HG03565 (cell line): Measurements from ENCODE around the gene CARD16.
"Not testable (repeated sequence)": the region's sequence is repeated elsewhere in the genome, so short reads cannot be mapped to it uniquely, and the experiment has no call there.

Source experiments
- ATAC-seq: cut with Tn5 transposase; IDR thresholded peaks from one replicate; pipeline ENCODE4 v1.9.1; 2021; ENCODE audit warnings: mild to moderate bottlenecking, moderate library complexity; ENCODE audit not compliant: unreplicated experiment

CARD16 gene

DNA sequence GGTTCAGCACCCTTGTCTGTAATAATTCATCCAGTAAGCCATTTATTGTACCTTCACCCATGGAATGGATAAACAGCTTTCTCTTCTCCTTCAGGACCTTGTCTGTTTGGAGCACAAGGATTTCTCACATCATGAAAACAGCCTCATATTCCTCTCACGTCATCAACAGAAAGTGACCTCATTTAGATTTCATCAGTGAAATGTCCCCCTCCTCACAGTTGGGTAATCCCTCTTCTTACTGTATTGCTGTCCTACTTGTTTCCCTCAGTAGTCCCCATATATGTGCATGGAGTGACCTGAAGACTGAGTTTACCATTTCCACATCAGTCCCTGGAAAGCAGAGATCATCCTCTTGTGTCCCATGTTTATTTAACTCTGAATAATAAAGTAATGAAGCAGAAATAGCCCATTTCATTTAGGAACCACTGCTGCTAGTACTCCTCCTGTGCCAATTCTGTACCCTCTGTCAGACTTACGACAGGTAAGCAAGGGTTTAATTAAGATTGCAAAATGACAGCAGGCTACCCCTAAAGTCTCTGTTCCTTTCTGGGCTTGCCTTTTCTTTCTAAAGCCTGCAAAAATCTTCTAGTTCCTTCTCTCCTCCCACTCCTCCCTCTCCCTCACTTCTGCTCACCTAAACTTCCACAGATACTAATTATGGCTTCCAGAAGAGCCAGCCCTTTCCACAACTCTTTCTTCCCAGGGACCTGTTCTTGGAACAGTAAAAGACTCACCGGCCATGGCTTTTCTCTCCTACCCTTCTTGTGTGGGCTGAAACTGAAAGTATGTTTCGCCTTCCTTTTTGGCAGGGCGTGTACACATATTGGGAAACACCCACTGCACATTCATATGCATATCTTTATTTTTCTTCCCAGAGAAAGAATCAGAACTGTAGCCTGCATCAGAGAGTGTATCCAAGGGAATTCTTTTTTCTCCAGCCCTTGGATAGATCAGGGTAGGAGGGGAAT, at the start of gene CARD16:
Gene CARD16, minus strand, starts transcription at position 779 of the 968 bp plus-strand sequence. Its CDS starts 38 bp downstream, at position 741.
- peak; percentile 98 for ATAC-seq

DNA sequence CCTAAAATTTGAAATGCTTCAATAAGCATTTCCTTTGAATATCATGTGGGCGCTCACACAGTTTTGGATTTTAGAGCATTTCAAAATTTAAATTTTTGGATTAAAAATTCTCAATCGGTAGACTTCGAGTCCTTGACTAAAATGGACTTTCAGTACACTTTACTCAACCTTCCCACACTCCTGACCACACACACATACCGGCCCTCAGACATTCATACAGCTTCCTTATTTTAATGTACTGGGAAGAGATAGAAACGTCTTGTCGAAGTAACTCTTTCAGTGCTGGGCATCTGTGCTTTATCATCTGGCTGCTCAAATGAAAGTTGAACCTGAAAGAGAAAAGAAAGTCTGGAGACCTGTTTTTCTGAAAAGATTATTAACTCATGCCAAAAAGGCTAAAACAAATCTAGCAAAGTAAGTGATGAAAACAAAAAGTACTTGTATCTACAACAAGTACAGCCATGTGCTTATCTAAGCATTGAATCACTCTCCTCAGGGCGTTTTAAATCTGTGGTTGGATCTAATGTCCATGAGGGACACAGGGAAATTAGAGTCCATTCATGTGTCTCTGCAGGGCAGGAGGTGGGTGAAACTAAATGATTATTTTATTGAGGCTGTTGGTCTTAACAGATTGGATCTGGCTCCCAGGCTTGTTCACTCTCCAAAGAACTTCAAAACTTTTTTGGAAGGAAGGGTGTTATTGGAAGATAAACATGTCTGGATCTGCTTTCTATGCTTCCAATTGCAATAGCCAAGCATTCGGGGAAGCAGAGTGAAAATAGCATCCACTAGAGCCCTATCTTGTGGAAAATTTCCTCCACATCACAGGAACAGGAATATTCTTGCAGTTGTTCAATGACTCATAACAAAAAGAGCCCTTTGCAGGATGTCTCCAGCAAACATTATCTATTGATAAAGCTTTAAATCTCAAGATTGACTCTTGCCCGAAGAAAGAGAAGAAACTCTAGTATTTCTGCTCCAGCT, 47.4 kb upstream of the CARD16 start:
- no peak for ATAC-seq

DNA sequence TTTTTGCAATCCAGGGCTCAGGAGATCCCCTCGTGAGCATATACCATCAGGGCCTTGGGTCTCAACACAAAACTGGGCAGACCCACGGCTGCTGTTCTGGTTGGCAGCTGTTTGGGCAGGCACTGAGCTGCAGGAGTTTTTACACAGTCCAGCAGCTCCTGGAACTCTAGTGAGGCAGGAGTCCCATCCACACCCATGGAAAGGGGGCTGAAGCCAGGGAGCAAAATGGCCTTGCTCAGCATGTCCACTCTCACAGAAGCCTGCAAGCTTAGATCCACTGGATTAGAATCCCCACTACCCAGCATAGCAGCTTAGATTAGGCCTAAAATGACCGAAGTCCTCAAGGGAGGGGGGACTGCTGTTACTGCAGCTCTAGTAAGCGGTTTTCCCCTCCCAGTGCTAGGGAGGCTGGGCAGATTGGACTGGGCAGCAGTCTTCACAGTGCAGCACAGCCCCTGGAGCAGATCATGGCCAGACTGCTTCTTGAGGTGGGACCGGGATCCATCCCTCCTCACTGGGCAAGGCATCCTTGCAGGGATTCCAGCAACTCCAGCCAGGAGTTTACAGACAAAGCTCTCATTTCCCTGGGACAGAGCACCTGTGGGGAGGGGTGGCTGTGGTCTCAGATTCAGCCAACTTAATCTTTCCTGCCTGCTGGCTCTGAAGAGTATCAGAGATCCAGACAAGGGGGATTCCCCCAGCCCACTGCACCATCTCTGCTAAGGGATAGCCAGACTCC, 36.4 kb upstream of the CARD16 start:
- no peak for ATAC-seq

DNA sequence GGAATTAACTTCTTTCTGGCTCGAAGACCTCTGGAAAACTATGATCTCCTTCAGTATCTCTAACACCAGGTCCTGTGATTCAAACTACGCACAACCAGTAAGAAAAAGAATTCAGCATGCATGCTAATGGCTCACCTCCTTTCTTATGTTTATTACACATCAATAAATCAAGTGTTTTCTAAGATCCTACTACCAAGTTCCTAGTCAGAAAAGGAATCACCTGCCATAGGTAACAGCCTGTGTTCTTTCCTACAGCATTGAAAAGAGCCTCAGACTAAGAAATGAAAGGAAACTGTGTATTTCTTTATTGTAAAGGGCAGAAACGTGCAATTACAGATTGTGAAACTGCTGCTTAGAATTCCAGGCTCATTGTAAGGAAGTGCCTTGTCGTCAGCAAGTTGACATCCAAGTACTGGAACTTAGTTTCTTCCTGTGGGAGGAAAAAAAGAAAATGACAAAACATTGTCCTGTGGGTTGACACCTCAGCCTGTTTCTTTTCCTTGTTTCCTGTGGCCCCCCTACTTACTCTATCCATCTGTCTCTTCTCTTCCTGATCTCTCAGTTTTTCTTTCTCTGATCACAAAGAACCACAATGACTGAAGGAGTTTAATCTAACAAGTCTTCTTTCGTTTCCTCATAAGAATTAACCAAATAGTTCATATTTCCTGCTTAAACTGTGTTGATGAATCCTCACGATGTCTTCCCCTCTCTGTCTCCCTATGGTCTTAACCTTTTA, 35.2 kb upstream of the CARD16 start:
- ATAC-seq: not testable (repeated sequence)

DNA sequence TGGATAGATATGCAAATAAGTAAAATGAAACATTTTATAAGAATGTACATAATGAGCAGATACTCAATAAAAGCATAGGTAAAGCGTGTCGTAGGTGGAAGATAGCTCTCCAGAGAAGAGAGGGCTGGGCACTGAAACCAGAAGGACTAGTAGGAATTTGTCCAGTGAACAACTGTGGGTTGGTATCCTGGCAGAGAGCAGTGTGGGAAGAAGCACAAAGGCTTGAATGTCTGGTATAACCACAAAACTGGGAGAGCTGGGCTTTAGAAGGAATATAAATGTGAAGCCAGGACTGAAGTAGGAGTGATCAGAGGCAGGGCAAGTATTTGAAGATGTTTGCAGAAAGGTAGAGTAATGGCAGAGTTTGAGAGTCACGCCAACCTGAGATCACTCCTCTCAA, 33.1 kb upstream of the CARD16 start:
- ATAC-seq: no peak

DNA sequence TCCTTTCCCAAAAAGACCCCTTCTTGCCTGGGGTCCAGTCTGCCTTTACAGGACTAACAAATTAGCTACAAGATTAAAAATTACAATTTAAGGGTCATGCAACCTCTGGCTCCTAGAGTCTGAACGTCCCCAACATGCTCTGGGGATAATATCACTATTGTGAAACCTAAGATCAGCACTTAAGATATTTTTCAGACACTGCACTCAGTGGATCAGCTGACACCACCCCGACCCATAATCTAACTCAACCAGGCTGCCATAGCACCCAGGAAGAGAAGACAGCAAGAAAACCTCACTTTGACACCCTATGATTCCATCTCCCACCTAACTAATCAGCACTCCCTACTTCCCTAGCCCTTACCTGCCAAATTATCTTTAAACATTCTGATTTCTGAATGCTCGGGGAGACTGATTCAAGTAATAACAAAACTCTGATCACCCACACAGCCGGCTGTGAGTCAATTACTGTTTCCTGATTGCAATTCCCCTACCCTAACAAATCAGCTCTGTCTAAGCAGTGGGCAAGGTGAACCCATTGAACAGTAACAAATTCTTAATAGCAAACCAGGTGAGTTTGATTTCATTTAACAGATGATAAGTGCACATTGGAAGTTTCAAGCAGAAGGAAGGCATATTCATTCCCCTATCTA, 32.1 kb upstream of the CARD16 start:
- ATAC-seq: peak; percentile 76

DNA sequence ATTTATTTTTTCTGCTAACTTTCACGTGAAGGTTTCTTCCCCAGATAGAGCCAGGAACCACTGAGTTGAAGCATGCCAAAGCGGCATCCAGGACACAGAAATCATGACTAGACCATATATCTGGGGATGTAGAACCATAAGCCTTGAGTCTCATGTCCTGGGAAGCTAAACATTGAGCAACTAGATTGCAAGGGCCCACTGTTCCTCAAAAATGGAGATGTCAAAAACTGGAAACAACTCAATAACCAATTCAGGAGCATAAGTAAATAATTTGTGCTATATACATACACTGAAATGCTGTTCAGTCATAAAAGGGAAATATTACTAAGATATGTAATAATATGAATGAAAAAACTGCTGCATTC, 29.0 kb upstream of the CARD16 start:
- ATAC-seq: no peak

DNA sequence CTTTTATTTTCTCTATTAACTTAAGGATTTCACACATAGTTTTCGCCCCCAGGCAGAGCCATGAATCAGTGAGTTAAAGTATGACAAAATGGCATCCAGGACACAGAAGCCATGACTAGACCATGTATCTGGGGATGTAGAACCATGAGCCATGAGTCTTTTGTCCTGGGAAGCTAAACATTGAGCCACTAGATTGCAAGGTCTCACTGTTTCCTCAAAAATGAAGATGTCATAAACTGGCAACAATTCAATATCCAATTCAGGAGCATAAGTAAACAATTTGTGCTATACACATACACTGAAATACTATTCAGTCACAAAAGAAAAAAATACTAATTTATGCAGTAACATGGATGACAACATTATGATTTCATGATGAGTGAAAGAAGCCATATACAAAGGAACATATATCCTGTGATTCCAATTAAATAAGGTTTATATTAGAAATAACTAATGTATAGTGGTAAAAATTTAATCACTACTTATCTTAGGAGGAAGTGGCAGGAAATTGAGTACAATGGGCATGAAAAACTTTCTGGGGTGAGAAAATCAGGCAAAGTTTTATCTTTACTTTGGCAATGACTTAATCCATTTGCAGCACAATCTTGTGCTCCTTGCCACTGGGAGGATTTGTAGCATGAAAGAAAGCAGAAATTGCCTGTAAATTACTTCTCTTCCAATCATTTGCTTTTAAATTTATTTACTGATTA, 28.5 kb upstream of the CARD16 start:
- ATAC-seq: no peak

DNA sequence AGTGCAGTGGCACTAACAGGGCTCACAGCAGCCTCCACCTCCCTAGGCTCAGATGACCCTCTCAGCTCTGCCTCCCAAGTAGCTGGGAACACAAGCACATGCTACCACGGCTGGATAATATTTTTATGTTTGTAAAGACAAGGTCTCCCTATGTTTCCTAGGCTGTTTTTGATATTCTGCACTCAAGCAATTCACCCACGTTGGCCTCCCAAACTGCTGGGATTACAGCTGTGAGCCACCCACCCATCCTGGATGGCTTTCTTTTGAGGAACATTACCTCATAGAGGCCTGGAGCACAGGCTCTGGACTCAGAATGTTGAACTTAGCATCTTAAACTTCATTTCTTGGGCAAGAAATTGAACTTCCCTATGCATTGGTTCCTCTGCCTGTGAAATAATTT, 26.9 kb upstream of the CARD16 start:
- ATAC-seq: not testable (repeated sequence)

DNA sequence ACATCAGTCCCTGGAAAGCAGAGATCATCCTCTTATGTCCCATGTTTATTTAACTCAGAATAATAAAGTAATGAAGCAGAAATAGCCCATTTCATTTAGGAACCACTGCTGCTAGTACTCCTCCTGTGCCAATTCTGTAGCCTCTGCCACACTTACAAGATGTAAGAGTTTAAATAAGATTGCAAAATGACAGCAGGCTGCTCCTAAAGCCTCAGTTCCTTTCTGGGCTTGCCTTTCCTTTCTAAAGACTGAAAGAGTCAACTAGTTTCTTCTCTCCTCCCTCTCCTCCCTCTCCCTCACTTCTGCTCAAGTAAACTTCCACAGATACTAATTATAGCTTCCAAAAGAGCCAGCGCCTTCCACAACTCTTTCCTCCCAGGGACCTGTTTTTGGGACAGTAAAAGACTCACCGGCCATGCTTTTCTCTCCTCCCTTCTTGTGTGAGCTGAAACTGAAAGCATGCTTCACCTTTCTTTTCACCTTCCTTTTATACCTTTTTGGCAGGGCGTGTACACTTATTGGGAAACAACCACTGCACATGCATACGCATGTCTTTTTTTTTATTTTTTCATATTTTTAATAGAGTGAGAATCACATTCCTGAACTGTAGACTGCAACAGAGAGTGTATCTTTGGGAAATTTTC, 26.1 kb upstream of the CARD16 start:
- no peak for ATAC-seq

DNA sequence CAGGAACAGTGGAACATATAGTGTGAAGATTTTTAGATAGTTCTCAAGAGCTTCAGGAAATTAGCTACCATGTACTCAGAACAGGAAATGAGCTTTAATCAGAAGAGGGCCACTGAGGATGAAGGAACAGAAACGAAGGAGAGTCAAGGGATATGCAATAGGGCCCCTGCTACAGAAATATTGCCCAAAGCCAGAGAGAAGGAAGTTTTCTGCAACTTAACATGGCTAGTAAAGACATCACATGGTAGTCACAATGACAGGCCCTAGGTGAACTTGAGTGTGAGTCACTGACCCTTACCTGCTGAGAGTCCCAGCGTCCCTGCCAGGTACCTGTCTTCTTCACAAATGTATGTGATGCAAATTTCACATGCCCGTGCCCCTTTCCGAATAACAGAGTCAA, 25.2 kb upstream of the CARD16 start:
- no peak for ATAC-seq

DNA sequence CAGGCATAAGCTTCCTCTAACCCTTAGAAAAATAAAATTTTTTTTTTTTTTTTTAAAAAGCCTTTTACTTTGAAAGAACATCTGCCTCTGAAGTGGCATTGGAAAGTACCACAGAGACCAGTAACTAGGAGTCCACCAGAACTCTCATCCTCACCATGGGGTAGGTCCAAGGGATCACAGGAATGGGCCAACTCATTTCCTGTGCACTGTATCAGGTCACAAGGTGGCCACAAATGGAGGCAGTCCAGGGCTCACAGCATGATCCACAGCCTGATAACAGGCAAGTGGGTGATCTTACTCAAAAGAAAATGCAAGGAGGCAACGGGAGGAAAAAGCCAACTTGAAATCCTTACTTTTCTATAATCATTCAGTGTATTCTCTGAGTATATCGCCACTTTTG, 24.6 kb upstream of the CARD16 start:
- not testable (repeated sequence) for ATAC-seq

DNA sequence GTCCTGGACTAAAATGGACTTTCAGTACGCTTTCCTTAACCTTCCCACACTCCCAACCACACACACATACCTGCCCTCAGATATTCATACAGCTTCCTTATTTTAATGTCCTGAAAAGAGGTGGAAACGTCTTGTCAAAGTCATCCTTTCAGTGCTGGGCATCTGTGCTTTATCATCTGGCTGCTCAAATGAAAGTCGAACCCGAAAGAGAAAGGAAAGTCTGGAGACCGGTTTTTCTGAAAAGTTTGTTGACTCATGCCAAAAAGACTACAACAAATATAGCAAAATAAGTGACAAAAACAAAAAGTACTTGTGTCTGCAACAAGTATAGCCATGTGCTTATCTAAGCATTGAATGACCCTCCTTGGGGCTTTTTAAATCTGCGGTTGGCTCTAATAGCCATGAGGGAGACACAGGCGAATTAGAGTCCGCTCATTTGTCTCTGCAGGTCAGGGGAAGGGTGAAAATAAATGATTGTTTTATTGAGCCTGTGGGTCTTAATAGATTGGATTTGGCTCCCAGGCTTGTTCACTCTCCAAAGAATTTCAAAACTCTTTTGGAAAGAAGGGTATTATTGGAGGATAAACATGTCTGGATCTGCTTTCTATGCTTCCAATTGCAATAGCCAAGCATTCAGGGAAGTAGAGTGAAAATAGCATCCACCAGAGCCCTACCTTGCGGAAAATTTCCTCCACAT, 18.3 kb upstream of the CARD16 start:
- ATAC-seq: not testable (repeated sequence)

DNA sequence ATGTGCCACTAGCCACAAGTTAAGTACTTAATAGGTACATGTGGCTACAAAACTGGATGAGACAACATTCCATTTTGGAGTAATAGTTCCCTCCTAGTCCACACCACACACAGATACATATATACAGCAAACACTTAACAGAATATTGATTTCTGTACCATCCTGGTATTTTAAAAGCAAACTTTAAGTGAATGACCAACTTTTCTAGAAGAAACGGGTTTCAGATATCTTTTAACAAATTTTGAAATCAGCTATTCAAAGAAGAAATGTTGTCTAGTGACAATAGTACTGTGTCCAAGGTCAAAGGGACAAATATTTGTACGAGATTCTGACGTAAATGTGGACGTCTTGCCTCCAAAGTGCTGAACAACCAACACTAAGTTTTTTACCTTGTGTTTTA, 12.3 kb upstream of the CARD16 start:
- ATAC-seq: no peak

DNA sequence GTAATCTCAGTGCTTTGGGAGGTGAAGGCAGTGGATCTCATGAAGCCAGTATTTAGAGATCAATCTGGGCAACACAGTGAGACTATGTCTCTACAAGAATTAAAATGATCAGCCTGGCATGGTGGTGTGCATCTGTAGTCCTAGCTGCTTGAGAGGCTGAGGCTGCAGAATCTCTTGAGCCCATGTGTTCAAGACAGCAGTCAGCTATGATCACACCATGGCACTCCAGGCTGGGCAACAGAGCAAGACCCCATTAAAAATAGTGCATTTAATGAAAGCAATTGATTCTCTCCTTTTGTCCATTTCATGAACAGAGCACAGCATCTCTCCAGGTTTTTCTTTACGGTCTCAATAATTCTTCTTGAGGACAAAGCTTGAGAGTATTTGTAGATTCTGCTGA, 11.3 kb upstream of the CARD16 start:
- no peak for ATAC-seq

DNA sequence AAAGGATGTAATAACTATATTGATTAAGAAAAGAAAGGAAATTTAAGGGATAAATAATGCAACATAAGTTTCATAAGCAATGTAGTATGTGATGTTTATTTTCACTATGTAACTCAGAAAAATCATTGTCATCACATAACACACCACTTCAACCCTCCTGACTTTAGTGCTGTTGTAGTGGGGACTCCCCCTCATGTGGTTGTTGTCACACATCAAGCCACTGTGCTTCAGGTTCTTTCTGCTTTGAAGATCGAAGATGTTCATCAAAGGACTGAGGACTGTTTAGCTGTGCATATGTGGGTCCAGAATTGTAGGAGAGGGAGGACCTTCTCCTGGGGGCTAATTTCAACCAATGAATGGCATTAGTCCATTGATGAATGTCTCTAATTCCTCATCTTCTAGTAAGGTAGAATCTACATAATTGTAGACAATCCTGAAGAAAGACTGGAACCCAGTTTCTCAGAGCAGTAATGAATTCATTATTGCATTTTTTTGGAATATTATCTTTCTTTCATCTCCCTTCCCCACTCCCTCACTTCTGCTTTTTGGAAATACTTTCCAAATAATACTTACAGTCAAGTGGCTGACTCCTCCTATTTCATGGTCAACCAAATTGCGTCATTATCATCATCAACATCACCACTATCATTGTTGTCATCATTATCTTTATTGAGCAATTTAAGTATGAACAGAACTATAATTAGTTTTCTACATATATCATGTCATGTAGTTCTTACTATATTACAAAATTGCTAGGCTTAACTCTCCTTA, 9.8 kb upstream of the CARD16 start:
- no peak for ATAC-seq

DNA sequence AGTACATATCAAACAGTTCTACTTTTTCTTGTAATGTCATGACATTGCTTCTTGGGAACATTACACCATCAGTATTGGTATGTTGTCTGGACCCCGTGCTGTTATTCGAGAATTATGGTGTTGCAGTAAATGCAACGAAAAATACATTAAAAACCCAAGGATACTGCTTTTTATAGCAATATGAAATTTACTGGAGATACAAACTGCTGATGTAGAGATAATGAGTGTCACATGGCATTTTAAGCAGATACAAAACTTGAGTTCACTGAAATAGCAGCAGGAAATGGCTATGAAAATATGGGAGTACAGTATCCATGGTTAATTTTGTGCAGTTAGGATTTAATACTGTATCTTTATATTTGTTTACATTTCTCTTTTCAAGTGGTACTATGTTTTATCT, 7.4 kb upstream of the CARD16 start:
- no peak for ATAC-seq
